Measurements from ENCODE around the gene SLC6A17. TPM values are rescaled to one million over a fixed set of nuclear protein-coding genes. Genes with fewer than 3 reads are reported as not detected.

The SLC6A17 gene
- total RNA-seq, 1 experiment from 2014 or later, result 0.17 TPM

DNA sequence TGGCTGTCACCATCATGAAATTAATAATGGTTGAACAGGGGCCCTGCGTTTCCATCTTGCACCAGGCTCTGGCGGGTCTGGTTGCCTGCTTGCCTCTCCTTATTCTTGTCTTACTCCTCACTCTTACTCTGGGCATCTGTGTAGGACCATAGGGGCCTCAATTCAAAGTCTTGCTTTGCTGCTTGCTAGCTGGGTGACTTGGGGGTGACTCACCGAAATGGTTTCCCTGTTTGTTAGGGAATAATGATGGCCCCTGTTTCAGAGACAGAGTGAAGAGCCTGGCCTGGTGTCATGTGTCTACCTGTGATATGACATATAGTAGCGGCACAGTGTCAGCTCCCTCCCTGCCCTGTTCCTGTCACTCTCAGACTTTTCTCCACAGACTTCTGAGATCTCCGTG, 84.4 kb downstream of the SLC6A17 start:
- H3K4me1 ChIP-seq (ENCODE audit: insufficient read depth, low read length), result no peaks in the 10 kb centered on the region
- TF ChIP-seq, protein P1, sequence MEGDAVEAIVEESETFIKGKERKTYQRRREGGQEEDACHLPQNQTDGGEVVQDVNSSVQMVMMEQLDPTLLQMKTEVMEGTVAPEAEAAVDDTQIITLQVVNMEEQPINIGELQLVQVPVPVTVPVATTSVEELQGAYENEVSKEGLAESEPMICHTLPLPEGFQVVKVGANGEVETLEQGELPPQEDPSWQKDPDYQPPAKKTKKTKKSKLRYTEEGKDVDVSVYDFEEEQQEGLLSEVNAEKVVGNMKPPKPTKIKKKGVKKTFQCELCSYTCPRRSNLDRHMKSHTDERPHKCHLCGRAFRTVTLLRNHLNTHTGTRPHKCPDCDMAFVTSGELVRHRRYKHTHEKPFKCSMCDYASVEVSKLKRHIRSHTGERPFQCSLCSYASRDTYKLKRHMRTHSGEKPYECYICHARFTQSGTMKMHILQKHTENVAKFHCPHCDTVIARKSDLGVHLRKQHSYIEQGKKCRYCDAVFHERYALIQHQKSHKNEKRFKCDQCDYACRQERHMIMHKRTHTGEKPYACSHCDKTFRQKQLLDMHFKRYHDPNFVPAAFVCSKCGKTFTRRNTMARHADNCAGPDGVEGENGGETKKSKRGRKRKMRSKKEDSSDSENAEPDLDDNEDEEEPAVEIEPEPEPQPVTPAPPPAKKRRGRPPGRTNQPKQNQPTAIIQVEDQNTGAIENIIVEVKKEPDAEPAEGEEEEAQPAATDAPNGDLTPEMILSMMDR (conservative IDR thresholded peaks at IDR 0.05), result no peak
- no peak overlapping the region for H4K8ac ChIP-seq (replicated peaks; ENCODE audit: insufficient read length, low read depth, low read length)
- H2AFZ ChIP-seq (ENCODE audit: low read length), result no peak overlapping the region
- H3K79me1 ChIP-seq (ENCODE audit: insufficient read depth, low read depth, low read length, poor library complexity, severe bottlenecking), result no peaks in the 10 kb centered on the region
- H3K9me3 Mint-ChIP-seq, result no peaks in the 10 kb centered on the region
- H3K27me3 Mint-ChIP-seq (ENCODE audit: low read depth), result peaks cover 2% of the 10 kb centered on the region
- no peak overlapping the region for H2BK120ac ChIP-seq (ENCODE audit: low read depth, low read length, poor library complexity, severe bottlenecking)
- H3K79me2 ChIP-seq (ENCODE audit: insufficient read depth, low read length), result no peaks in the 10 kb centered on the region
- no CpG with 5 or more reads among the region's 5 CpGs for WGBS (ENCODE audit: extremely low coverage, insufficient read length, low lambda C conversion rate)
- H2BK5ac ChIP-seq (ENCODE audit: insufficient read length, low read length), result no peak overlapping the region
- DNase-seq, result no peak
- H3K56ac ChIP-seq (ENCODE audit: insufficient read length, low read depth, low read length), result no peak overlapping the region
- H3K18ac ChIP-seq (ENCODE audit: insufficient read length, low read depth, low read length), result no peak overlapping the region
- H4K5ac ChIP-seq (ENCODE audit: insufficient read length, low read depth, low read length), result no peak overlapping the region
- peaks cover 7% of the 10 kb centered on the region for H3K9me3 ChIP-seq (ENCODE audit: control insufficient read depth, low read depth, low read length)
- peak overlapping the region in 2 of 3 experiments; percentile 21 to 56; a peak in 2 of 7 replicates for H3K27ac Mint-ChIP-seq
- peak overlapping the region in 1 of 2 experiments; percentile 13; a peak in 1 of 5 replicates for H3K4me3 Mint-ChIP-seq
- no peak overlapping the region for H3K9ac ChIP-seq (ENCODE audit: extremely low read depth, insufficient read length, low read length)
- no peak overlapping the region for H3K23ac ChIP-seq (ENCODE audit: insufficient read length, low read depth, low read length)
- no peak overlapping the region for H3K4ac ChIP-seq (ENCODE audit: low read depth, low read length)
- H2BK15ac ChIP-seq (ENCODE audit: low read depth, low read length), result no peak overlapping the region
- H4K91ac ChIP-seq (ENCODE audit: insufficient read length, low read depth, low read length), result no peak overlapping the region
- no peaks in the 10 kb centered on the region for H3K23me2 ChIP-seq (ENCODE audit: insufficient read length, low read depth, low read length, poor library complexity, severe bottlenecking)
- H2BK20ac ChIP-seq (ENCODE audit: low read depth, low read length, poor library complexity, severe bottlenecking), result no peak overlapping the region
- no peak overlapping the region for H3T11ph ChIP-seq (ENCODE audit: low read length)
- H4K20me1 ChIP-seq (ENCODE audit: control insufficient read depth, insufficient read depth, insufficient read length), result no peaks in the 10 kb centered on the region
- peaks cover 0 to 3% (median 0%) of the 10 kb centered on the region in 3 experiments; a peak in 2 of 7 replicates for H3K36me3 Mint-ChIP-seq (ENCODE audit: insufficient read depth in 1 of 3, low read depth in 3 of 3)
- H3K27me3 ChIP-seq (ENCODE audit: insufficient read depth, low read length), result no peaks in the 10 kb centered on the region
- H2AK5ac ChIP-seq (ENCODE audit: insufficient read length, low read length), result no peak overlapping the region
- no peak overlapping the region for H2BK12ac ChIP-seq (ENCODE audit: insufficient read length, low read depth, low read length)
- peaks cover 26 to 27% of the 10 kb centered on the region in 2 experiments for H3K4me1 Mint-ChIP-seq
- no peak overlapping the region for H3K14ac ChIP-seq (ENCODE audit: insufficient read depth, low read length)
- no peak overlapping the region for H3K27ac ChIP-seq (ENCODE audit: insufficient read length, low read depth, low read length)
- no peak overlapping the region for H3K4me2 ChIP-seq (ENCODE audit: insufficient read depth, insufficient read length, low read length)

Measured in H9 (cell line).